Lung (tissue), 12 donors: Measurements from ENCODE around the gene HOTAIR. TPM values are rescaled to one million over a fixed set of nuclear protein-coding genes. Genes with fewer than 3 reads are reported as not detected.

ENCODE experiments used
- ATAC-seq: fragments of 200-7000 bp; cut with Tn5 transposase; one replicate; pipeline ENCODE4 v1.9.1; 2020; ENCODE audit warnings: moderate number of reproducible peaks; ENCODE audit not compliant: insufficient read depth, low FRiP score
- DNase-seq, 3 donors: peaks; one replicate each; pipeline ENCODE4 v3.0.0-alpha.2; 2013 to 2017
- H3K27ac ChIP-seq, 2 donors: one replicate each; pipeline ENCODE4 v1.5.1; 2013; ENCODE audit warnings: mild to moderate bottlenecking in 2 of 2, moderate library complexity in 2 of 2, control low read depth in 1 of 2, inconsistent platforms in 1 of 2, low read depth in 1 of 2, low read length in 1 of 2
- H3K27me3 ChIP-seq, 3 donors: one replicate each; pipeline ENCODE4 v1.5.1; 2013; ENCODE audit warnings: low read length in 2 of 3; ENCODE audit not compliant: control insufficient read depth in 3 of 3, insufficient read depth in 3 of 3
- H3K36me3 ChIP-seq, 4 donors: one replicate each; pipeline ENCODE4 v1.5.1; 2013; ENCODE audit warnings: low read length in 4 of 4, mild to moderate bottlenecking in 1 of 4, moderate library complexity in 1 of 4; ENCODE audit not compliant: control insufficient read depth in 4 of 4, insufficient read depth in 4 of 4
- H3K4me1 ChIP-seq, 5 donors: one replicate each; pipeline ENCODE4 v1.5.1; 2013; ENCODE audit warnings: low read length in 5 of 5, mild to moderate bottlenecking in 2 of 5, moderate library complexity in 1 of 5; ENCODE audit not compliant: control insufficient read depth in 5 of 5, insufficient read depth in 5 of 5
- H3K4me3 ChIP-seq: one replicate; pipeline ENCODE4 v1.5.1; 2013; ENCODE audit warnings: mild to moderate bottlenecking, control low read depth, moderate library complexity
- H3K9ac ChIP-seq, 2 donors: one replicate each; pipeline ENCODE4 v1.5.1; 2013; ENCODE audit warnings: low read length in 2 of 2, control low read depth in 1 of 2; ENCODE audit not compliant: insufficient read depth in 1 of 2
- H3K9me3 ChIP-seq, 4 donors: one replicate each; pipeline ENCODE4 v1.5.1; 2013; ENCODE audit warnings: low read length in 3 of 4, mild to moderate bottlenecking in 1 of 4, moderate library complexity in 1 of 4; ENCODE audit not compliant: control insufficient read depth in 4 of 4, insufficient read depth in 3 of 4
- CTCF ChIP-seq: IDR thresholded peaks from 2 replicates; pipeline ENCODE4 v1.5.1; 2012; ENCODE audit warnings: mild to moderate bottlenecking; ENCODE audit errors: control extremely low read depth, extremely low read depth
- WGBS, 2 donors: extraction: QIAGEN DNeasy Blood & Tissue Kit; methylation state at CpG; one replicate each; pipeline ENCODE4 v1.1.7; 2013; 5-methylcytosine and 5-hydroxymethylcytosine counted together
- polyA plus RNA-seq, 2 donors: library from polyadenylated mRNA; stranded (reverse); fragments of 200-250 nt; gene quantifications; one replicate each; pipeline ENCODE4 v1.2.1, GENCODE V29; 2013
- total RNA-seq, 2 donors: library from RNA; depleted of rRNA in 1 of 2; stranded (reverse); fragments of >200 nt in 1 of 2; gene quantifications; one replicate each; pipeline ENCODE4 v1.2.1, GENCODE V29; 2014 to 2021
- donor health status: control.
- donor health status: control.
- donor health status: Bipolar disorder and iron deficiency.
- donor health status: healthy.
- donor health status: DM: yes; HTN: yes; CAD: no.

Gene HOTAIR
- total and polyA plus RNA-seq, 4 donors, result 0.15 TPM; not detected in 3

GRCh38 chr12:53950437-53950773, 24.3 kb downstream of the HOTAIR start:
- no peak overlapping the region for H3K4me3 ChIP-seq
- WGBS, 2 donors, result 6 to 8% methylated on average over 10 of the region's 10 CpGs
- ATAC-seq (no peak), DNase-seq (no peak)
- TF ChIP-seq CTCF, result no peak
- no peak overlapping the region for H3K27ac ChIP-seq
- H3K36me3 ChIP-seq, result no peaks in the 10 kb centered on the region
- peaks cover 12 to 97% (median 96%) of the 10 kb centered on the region in 3 donors for H3K27me3 ChIP-seq
- H3K9ac ChIP-seq, result no peak overlapping the region
- H3K4me1 ChIP-seq, result no peaks in the 10 kb centered on the region
- peaks cover 0 to 4% (median 0%) of the 10 kb centered on the region in 4 donors for H3K9me3 ChIP-seq

GRCh38 chr12:53949631-53950436, 24.9 kb downstream of the HOTAIR start:
- no peak for TF ChIP-seq CTCF
- Histone ChIP-seq H3K9ac (no peak overlapping the region), H3K27ac (no peak overlapping the region), H3K4me3 (no peak overlapping the region), H3K9me3 (peaks cover 0 to 2% (median 0%) of the 10 kb centered on the region in 4 donors), H3K27me3 (peaks cover 15 to 99% (median 99%) of the 10 kb centered on the region in 3 donors), H3K36me3 (no peaks in the 10 kb centered on the region), H3K4me1 (no peaks in the 10 kb centered on the region)
- 4% methylated on average over 33 to 34 of the region's 34 CpGs for WGBS, 2 donors
- ATAC-seq (no peak), DNase-seq (no peak)

DNA sequence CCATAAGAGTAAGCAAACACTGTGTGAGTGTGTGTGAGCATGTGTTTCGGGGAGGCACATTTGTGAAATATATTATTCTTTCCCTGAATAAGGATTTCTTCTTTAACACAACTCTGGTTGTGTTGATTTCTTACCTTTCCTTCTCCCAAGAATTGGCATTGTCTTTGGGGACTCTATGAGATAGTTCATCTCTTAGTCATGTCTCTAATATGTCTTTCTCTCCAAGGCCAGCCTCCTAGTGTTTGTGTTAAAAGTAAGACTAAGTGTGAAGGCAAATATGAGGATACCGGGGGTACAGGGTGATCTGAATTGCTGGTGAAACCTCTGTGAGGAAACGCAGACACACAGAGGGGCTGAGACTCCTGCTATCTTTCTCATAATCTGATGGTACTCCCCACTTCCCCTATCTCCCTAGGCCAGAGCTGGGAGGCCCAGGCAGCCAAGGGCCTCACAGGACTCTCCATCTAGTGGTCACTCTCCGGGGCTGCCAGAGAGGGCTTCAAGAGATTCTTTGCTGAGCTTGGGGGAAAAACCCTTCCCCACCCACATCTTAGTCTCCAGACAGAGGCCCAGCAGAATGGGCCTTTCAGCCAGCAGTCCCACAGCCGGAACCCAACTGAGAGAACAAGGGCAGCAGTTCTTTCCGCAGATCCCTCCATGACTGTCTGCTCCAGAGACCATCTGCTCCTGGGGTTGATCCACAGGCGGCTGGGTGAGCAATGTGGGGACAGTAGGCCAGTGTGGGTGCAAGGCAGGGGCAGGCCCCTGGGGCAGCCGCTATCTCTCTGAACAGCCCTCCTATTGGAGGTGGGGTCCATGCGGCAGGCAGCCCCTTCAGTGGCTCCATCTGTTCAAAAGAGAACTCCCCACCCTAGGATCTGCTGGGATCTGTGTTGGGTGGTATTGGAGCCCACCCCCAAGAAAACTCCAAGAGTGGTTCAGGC, 25.8 kb downstream of the HOTAIR start:
- Histone ChIP-seq H3K9ac (no peak overlapping the region), H3K36me3 (no peaks in the 10 kb centered on the region), H3K4me3 (no peak overlapping the region), H3K27ac (no peak overlapping the region), H3K27me3 (peaks cover 19 to 99% (median 99%) of the 10 kb centered on the region in 3 donors), H3K9me3 (peaks cover 0 to 1% (median 0%) of the 10 kb centered on the region in 4 donors), H3K4me1 (no peaks in the 10 kb centered on the region)
- ATAC-seq (no peak), DNase-seq (no peak)
- no peak for TF ChIP-seq CTCF
- WGBS, 2 donors, result 31 to 34% methylated on average over 9 of the region's 9 CpGs
